HS-27A (cell line): Measurements from ENCODE around the gene C16orf74.

ENCODE experiments used
- DNase-seq: peaks from one replicate; pipeline ENCODE4 v3.0.0-alpha.2; 2012; ENCODE audit warnings: low read depth, missing footprints

Gene C16orf74

GRCh38 chr16:85746460-85747215 lies 4.3 kb downstream of the C16orf74 start:
- DNase-seq = no peak

DNA sequence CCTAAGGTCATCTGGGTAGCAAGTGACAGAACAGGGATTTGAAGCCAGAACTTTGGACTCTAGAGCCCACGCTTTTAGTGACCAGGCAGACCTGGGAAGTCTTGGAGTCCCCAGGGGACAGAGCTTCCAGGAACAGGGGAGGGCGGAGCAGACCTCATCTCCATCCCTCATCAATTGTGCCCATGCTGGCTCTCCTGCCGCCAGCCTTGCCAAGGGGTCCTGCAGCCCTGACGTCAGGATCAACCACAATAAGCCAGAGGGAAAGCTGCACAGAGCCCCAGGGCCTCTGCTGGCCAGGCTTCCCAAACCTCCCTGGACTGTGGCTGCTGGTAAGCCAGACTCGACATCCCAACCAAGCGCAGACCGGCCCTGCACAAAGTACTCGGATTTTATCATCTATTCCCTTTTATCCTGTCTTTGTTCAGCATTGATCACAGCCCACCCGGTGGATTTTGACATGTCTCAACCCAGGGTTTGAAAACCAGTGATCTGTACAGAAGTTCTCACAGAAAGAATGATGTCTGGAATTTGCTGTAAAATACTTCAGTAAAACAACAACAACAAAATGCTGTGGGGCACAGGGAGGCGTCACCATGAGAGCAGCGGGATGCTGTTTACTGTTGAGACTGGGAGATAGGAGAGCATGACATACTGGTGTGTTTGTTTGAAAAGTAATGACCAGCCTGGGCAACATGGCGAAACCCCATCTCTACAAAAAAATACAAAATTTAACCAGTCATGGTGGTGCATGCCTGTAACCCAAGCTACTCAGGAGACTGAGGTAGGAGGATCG lies 11.8 kb downstream of the C16orf74 start:
- no peak for DNase-seq

DNA sequence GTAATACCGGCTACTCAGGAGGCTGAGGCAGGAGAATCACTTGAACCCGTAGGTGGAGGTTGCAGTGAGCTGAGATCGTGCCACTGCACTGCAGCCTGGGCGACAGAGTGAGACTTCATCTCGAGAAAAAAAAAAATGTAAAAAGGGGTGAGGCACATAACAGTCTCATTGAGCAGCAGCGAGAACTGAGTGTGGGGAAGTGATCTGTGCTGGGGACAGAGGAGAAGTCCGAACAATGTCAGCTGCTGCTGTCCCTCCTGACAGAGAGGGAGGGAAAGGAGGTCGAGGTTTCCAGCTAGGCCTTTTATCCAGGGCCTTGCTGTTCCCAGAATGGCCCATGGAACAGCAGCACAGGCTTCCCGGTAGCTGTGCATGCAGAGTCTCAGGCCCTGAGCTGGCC lies 14.0 kb downstream of the C16orf74 start:
- no peak for DNase-seq

- no peak for DNase-seq
Observed at GRCh38 chr16:85735946-85736345, 14.9 kb downstream of the C16orf74 start.

DNA sequence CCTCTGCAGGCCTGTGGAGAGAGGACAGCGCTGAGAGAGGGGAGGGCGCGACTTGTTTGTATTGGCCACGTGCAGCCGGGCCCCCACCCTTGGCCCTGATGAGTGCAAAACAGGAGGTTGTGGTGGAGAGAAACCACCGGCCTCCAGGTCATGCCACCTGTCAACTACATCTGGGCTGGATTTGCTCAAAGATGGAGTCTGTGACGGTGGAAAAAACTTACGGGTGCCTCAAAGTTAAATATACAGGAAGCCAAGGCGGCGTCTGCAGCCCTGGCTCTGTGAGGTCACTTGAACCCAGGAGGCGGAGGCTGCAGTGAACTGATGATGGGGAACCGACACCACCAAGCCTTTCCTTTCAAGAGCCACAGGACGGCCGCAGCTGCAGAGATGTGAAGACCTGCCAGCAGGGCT lies 15.7 kb downstream of the C16orf74 start:
- no peak for DNase-seq

- no peak for DNase-seq
Observed at GRCh38 chr16:85734311-85735017, 16.4 kb downstream of the C16orf74 start.

DNA sequence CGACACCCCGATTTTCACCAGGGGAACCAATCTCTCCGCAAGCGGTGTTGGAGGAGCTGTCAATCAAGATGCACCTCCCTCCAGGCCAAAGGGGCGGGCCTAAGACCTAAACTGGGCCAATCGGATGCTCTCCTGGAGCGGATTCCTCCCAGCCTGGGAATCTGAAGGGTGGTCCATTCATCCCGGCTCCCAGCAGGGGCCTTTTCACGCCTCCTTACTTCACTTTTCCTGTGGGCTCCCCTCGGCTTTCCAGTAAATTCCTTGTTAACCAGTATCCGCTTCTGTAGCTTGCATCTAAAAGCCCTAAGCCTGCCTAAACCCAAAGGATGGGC lies 17.1 kb downstream of the C16orf74 start:
- no peak for DNase-seq

- no peak for DNase-seq
Observed at GRCh38 chr16:85733155-85733838, 17.6 kb downstream of the C16orf74 start.

- no peak for DNase-seq
Observed at GRCh38 chr16:85731179-85731578, 19.7 kb downstream of the C16orf74 start.

DNA sequence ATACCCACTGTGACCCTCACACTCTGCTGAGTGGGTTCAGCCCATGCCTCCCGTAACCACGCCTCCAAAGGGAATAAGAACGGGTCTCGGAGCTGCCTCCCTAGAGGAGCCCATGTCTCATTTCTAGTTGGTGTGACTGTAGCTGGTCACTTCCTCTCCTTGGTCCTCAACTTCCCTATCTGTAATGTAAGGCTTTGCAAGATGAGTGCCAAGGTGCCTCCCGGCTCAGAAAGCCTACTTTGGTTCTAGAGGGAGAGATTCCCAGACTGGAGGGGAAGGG lies 20.8 kb downstream of the C16orf74 start:
- no peak for DNase-seq

DNA sequence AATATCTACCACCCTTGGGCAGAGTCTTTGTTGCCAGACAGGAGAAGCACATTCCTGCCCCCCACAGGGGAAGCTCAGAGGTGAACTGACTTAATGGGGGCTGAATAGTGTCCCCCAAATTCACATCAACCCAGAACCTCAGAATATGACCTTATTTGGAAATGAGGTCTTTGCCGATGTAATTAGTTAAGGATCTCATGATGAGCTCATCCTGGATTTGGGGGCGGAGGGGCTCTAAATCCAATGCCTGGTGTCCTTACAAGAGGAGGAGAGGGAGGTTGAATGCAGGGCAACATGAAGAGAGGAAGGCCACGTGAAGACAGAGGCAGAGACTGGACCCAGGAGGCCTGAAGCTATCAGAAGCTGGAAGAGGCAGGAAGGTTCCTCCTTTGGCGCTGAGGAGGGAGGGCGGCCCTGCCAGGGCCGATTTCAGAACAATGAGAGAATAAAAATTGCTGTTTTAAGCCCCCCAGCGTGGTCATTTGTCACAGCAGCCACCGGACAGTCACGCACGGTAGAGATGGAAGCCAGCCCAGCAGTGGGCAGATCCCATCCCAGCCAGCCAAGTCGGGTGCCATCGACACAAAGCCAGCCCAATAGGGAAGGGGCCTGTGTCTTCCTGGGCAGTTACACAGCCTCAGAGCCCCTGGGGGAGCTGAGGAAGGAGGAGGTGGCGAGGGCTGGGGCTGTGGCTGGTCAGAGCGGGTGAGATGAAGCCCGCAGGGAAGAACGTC lies 21.3 kb downstream of the C16orf74 start:
- DNase-seq = no peak

GRCh38 chr16:85728879-85729278 lies 22.0 kb downstream of the C16orf74 start:
- no peak for DNase-seq

DNA sequence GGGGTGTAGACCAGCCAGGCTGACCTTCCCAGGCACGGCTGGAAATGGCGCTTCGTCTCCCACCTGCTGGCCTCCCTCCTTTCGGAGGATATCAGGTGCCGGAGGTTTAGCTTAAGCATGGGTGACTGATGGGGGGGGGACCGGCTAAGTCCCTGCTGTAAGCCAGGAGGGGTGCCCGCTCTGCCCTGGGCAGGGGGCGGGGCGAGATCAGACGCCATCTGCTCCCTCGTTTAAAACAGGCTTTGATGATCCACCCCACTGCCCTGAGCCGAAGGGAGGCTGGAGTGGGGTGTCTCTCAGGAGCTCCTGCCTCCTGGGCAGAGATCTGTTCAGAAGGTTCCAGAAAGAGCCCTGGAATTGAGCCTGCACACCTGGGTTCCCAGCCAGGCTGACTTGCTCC lies 26.0 kb downstream of the C16orf74 start:
- no peak for DNase-seq

GRCh38 chr16:85724126-85724879 lies 26.6 kb downstream of the C16orf74 start:
- DNase-seq = no peak

- DNase-seq = no peak
Observed at GRCh38 chr16:85722128-85722893, 28.6 kb downstream of the C16orf74 start.

DNA sequence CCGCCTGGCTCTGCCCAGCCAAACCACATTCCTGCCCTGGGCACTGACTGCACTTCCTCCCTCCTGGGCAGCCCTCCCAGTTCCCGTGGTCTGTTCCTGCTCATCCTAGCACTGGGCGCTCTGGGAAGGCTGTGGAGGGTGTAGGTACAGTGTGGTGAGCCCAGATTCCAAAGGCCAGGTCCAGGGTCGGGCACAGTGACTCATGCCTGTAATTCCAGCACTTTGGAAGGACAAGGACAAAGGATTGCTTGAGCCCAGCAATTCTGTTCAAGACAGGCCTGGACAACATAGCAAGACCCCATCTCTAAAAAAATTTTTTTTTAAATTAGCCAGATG lies 30.6 kb downstream of the C16orf74 start:
- DNase-seq = no peak

- no peak for DNase-seq
Observed at GRCh38 chr16:85719605-85720301, 31.1 kb downstream of the C16orf74 start.

DNA sequence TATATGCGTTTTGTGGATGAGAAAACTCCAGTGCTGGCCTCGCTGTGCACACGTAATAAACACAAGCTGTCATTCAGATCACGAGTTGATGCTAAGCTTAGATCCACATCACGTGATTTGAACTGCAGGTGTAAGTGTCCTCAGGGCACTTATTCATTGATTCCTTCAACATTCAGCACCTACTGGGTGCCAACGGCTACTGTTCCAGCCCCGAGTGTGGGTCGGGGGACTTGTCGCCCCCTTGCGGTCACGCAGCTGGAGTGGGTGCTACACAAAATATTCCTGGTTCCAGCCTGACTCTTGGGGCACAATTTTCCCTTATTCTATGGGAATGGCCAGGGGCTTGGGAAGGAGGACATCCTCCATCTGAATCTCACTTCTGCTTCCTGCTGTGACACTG lies 32.2 kb downstream of the C16orf74 start:
- peak; percentile 12 for DNase-seq

GRCh38 chr16:85718153-85718477 lies 32.8 kb downstream of the C16orf74 start:
- DNase-seq = no peak
